Fibroblast of pulmonary artery (primary cell): Measurements from ENCODE around the gene SEC22B.
"Not testable (repeated sequence)": the region's sequence is repeated elsewhere in the genome, so short reads cannot be mapped to it uniquely, and the experiment has no call there.

ENCODE experiments used
- DNase-seq: peaks from one replicate; pipeline ENCODE4 v3.0.0-alpha.2; 2010; ENCODE audit warnings: low read depth
- H3K4me3 ChIP-seq: replicated peaks from 2 replicates; pipeline ENCODE4 v1.5.1; 2011; ENCODE audit warnings: low read depth, mild to moderate bottlenecking, control low read depth, low read length, moderate library complexity
- CTCF ChIP-seq: IDR thresholded peaks from 2 replicates; pipeline ENCODE4 v1.5.1; 2011; ENCODE audit warnings: mild to moderate bottlenecking, control low read depth, low read length, inconsistent platforms; ENCODE audit errors: missing control alignments

The SEC22B gene

GRCh38 chr1:120176092-120176855 is at the start of gene SEC22B:
Gene SEC22B (minus strand): TSS chr1:120176520. CDS start chr1:120176381, 139 bp downstream.
- peak; percentile 97 for DNase-seq
- peak within 1 kb of the TSS; percentile 81 for H3K4me3 ChIP-seq
- TF ChIP-seq CTCF = no peak

GRCh38 chr1:120217933-120218332 is 41.6 kb upstream of the SEC22B start:
- H3K4me3 ChIP-seq, DNase-seq: not testable (repeated sequence)

DNA sequence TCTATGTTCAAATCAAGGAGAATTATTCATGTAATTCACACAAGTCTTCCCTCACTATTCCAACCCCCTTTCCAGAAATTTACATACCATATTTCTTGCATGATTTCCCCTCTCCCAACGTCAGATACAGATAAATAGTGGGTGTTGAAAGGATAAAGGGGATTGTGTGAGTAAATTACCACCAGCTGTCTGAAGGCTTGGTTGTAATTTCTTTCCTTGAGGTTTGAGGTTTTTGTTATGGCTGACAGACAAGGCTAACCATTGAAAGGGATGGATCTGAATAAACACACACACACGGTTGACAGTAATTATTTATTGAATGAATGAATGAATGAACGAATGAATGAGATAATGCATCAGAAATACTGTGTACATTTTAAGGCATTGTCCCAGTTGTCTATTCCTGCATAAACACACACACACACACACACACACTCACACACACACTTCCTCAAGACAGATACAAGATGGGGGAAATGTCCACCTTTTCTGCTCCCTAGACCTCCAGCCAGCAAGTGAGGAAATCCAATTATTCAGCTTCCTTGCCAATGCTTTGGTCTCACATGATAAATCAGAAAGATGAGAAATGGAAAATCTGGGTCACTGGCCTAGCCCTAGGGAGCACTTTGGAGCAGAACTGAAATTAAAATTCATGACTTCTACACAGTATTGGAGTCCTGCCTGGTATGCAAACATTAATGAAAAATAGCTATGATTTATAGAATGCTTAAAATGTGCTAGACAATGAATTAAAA is 41.0 kb upstream of the SEC22B start:
- not testable (repeated sequence) for H3K4me3 ChIP-seq
- DNase-seq = peak; percentile 1

DNA sequence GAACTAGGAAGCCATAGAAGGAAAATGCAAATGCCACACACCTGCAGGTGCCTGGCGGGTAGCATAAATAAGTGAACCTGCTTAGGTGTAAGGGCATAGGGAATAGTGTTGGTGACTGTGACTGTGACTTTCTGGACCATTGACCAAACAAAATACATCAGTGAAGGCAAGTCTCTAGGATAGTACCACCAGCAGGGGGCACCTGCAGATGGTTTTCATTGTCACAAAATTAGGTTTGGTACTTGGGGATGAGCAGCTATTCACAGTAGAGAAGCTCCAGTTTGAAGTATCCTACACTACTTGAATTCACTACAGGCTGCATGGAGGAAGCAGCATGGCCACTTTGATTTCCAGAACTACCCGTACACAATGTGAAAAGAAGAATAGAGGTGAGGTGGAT is 37.3 kb upstream of the SEC22B start:
- H3K4me3 ChIP-seq, DNase-seq: not testable (repeated sequence)

- not testable (repeated sequence) for H3K4me3 ChIP-seq, DNase-seq
Measured at GRCh38 chr1:120210754-120211153, 34.4 kb upstream of the SEC22B start.

- not testable (repeated sequence) for DNase-seq
- H3K4me3 ChIP-seq = peak overlapping the region; percentile 34
Measured at GRCh38 chr1:120196863-120197775, 20.8 kb upstream of the SEC22B start.

DNA sequence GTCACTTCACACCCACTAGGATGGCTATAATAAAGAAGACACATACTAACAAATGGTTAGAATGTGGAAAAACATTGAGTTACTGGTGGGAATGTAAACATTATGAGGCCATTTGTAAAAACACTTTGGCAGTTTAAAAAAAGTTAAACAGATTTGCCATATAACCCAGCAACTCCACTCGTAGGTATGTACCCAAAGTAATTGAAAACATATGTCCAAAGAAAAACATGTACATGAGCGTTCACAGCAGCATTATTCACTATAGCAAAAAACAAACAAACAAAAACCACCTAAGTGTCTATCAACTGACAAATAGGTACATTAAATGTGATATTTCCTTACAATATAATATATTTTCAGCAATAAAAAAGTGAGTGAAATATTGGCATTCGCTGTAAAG is 12.3 kb upstream of the SEC22B start:
- not testable (repeated sequence) for DNase-seq, H3K4me3 ChIP-seq

GRCh38 chr1:120182176-120182707 is 5.9 kb upstream of the SEC22B start:
- not testable (repeated sequence) for DNase-seq, H3K4me3 ChIP-seq

GRCh38 chr1:120179811-120180690 is 3.7 kb upstream of the SEC22B start:
- H3K4me3 ChIP-seq = peak overlapping the region; percentile 21
- peak; percentile 84 for DNase-seq

DNA sequence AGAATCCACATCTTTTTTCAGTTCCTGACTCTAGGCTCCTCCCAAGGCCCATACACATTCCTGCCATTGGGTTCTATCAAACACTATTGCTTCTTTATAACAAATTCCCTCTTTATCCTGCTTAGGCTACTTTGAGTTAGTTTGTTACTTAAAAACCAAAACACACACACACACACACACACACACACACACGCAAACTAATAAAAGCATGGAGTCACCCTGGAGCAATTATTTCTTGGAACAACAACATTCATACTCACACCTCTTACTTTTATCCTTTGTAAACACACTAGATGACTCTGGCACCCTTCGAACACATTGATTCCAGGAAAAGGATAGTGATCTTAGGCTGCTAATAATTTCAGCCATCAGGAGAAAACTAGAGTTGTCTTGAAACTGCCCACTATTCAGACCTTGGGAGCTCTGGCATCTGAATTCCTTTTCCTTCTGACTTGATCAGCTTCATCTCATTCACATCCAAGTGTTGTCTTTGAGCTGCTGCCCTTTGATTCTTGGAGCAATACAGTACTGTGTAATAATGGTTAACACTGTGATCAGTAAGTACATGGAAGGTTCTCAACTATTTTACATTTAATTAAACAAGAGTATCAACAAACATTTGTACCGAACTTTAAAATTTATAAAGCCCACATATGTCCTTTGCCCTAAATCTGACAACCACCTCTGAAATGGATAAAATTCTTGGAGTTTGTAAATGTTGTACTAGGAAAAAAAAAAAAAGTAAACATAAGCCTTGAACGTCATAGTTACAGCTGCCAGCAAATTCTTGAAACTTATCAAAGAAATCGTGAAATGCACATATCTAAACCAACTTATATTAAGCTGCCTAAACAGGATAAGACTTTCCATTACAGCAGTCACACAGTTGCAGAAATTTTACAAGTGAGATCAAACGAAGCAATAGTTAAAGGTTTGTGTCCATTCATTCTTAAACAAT is 2.8 kb upstream of the SEC22B start:
- peak overlapping the region; percentile 21 for H3K4me3 ChIP-seq
- no peak for TF ChIP-seq CTCF
- peak; percentile 84 for DNase-seq

- DNase-seq, H3K4me3 ChIP-seq: not testable (repeated sequence)
Measured at GRCh38 chr1:120178058-120178457, 1.7 kb upstream of the SEC22B start.

DNA sequence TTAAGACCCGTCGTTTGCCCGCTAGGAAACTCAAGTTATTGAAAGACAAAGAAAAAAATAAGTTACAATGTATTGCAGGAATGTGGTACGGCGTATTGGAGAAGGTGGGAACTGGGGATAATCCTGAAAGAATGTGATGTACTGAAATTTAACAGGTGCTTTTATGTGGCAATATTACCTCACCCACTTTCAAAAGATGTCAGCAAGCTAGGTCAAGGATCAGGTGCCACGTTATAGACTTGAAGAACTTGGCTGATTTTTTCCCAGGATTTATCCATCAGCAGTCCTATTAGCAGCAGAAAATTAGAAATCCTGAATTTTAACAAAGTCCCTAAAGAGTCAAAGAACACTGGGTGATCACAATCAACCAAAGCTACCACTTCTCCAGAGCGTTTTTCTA is 632 bp downstream of the SEC22B start:
- peak; percentile 32 for DNase-seq

DNA sequence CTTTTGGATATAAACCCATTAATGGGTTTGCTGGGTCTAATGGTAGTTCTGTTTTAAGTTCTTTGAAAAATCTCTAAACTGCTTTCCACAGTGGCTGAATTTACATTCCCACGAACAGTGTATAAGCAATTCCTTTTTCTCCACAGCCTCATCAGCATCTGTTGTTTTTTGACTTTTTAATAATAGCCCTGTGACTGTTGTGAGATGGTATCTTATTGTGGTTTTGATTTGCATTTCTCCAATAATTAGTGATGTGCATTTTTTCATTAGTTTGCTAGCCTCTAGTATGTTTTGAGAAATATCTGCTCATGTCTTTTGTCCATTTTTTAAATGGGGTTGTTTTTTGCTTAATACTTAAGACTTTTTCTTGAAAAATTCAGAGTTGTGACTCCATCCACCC is 11.6 kb downstream of the SEC22B start:
- DNase-seq, H3K4me3 ChIP-seq: not testable (repeated sequence)

More for the DNA sequence above, 632 bp downstream of the SEC22B start:
- peak overlapping the region; percentile 81 for H3K4me3 ChIP-seq

DNA sequence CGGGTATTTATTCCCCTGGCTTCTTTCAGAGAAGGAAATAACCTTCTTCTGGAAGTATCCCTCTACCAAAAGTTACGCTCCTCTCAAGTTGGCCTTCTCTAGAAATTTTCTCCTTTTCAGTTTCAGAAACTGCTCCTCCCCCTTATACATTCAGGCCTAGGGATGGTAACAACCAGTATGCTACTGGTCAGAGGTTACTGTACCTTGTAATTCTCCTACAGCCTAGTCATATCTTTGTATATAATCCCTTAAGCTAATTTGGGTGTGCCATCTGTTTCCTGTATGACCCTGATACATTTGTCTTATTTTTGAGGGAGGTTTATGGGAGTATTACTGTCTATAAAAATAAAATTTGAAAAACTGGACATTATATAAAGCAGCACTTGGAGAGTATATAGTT is 14.3 kb downstream of the SEC22B start:
- H3K4me3 ChIP-seq, DNase-seq: not testable (repeated sequence)
